ENCODE measurements around the gene RAB7A.

RAB7A gene

GRCh38 chr3:128784232-128784631 lies 58.2 kb downstream of the RAB7A start:
- no peak for TF ChIP-seq ZBTB7A (IDR thresholded peaks at IDR 0.05; ENCODE audit: low read depth)
- TF ChIP-seq RAD21 (IDR thresholded peaks at IDR 0.05; ENCODE audit: low read depth) = peak; percentile 41; the same call in 1 of the 2 replicates

DNA sequence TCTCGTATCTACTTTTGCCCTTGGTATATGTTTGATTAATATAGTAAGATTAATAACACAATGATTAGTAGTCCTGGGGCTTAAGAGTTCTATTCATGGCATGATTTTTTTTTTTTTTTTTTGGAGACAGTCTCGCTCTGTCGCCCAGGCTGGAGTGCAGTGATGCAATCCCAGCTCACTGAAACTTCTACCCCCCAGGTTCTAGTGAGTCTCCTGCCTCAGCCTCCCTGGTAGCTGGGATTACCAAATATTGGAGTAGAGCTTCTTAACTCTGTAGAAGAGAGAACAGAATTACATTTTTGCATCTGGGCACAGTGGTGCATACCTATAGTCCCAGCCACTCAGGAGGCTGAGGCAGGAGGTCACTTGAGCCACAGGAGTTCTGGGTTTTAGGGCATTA lies 58.9 kb downstream of the RAB7A start:
- TF ChIP-seq FOXM1 (IDR thresholded peaks at IDR 0.05; ENCODE audit: borderline replicate concordance, low read depth) (no peak), CEBPB (IDR thresholded peaks at IDR 0.05) (peak; percentile 78)

DNA sequence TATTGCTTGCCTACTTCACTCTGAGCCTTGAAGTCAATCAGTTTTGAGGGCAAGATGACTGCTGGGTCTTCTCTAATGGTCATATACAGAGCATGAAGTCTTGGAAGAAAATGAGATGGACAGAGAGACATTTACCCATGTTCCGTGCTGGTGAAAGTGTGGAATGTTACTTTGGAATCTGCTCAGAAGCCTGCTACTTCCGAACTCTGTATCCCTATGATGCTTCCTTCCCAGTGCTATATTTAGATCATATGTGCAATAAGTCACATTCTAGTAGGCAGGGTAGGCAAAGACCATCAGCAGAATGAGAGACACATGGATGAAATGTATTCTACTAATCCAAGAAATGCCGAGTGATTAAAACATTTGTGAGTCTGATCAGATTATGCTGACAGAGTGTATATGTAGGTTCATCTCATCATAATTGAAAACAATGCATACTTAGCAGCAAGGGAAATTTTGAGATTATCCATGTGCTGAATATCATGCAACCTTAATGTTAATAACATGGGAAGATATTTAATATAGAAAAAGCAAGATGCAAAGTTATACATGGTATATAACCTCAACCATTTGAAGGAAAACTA lies 60.5 kb downstream of the RAB7A start:
- TF ChIP-seq, protein P1, sequence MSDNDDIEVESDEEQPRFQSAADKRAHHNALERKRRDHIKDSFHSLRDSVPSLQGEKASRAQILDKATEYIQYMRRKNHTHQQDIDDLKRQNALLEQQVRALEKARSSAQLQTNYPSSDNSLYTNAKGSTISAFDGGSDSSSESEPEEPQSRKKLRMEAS (IDR thresholded peaks at IDR 0.05) = no peak
- TF ChIP-seq ZBTB7A (IDR thresholded peaks at IDR 0.05; ENCODE audit: low read depth) = no peak
- TF ChIP-seq TCF12 (IDR thresholded peaks at IDR 0.05; ENCODE audit: low read depth) = no peak
- TF ChIP-seq EGR1 (IDR thresholded peaks at IDR 0.05) = no peak
- TF ChIP-seq RAD21 (IDR thresholded peaks at IDR 0.05; ENCODE audit: low read depth) = no peak
- TF ChIP-seq TEAD4 (IDR thresholded peaks at IDR 0.05) = no peak
- TF ChIP-seq, protein P2, sequence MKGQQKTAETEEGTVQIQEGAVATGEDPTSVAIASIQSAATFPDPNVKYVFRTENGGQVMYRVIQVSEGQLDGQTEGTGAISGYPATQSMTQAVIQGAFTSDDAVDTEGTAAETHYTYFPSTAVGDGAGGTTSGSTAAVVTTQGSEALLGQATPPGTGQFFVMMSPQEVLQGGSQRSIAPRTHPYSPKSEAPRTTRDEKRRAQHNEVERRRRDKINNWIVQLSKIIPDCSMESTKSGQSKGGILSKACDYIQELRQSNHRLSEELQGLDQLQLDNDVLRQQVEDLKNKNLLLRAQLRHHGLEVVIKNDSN (IDR thresholded peaks at IDR 0.05) = no peak
- TF ChIP-seq FOXM1 (IDR thresholded peaks at IDR 0.05; ENCODE audit: borderline replicate concordance, low read depth) = no peak
- no peak for TF ChIP-seq EP300 (IDR thresholded peaks at IDR 0.05; ENCODE audit: borderline replicate concordance)
- TF ChIP-seq CEBPB (IDR thresholded peaks at IDR 0.05) = no peak
- no peak for TF ChIP-seq TAF1 (IDR thresholded peaks at IDR 0.05; ENCODE audit: low read depth)
- TF ChIP-seq NFIC (IDR thresholded peaks at IDR 0.05) = no peak

DNA sequence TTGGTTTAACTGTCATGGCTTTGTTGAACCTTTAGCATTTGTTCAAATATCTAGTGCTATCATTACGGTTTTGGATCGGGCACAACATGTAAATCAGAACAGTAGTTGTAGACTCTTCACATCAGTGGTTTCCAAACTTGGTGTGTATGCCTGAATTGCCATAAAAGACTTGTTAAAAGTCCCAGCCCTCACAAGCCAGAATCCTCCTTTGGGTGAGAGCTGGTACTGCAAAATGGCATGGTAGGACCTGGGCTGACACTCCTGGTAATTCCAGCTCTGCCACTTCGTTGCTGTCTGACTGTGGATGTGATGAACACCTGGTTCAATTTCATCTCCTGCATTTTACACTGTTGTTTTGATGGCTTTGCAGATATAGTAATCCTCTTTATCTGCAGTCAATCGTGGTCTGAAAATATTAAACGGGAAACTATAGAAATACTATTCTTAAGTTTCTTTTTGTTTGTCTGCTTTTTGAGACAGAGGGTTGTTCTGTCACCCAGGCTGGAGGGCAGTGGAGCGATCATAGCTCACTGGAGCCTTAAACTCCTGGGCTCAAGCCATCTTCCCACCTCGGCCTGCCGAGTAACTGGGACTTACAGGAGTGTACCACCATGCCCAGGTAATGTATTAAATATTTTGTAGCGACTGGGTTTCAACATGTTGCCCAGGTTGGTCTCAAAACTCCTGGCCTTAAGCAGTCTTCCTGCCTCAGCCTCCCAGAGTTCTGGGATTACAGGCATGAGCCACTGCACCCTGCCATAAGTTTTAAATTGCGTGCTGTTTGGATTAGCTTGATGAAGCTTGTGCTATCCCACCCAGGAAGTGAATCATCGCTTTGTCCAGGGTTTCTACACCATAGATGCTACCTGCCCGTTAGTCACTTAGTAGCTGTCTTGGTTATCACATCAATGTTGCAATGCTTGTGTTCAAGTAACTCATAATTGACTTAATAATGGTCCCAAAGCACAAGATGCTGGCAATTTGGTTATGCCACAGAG lies 61.6 kb downstream of the RAB7A start:
- TF ChIP-seq TCF12 (IDR thresholded peaks at IDR 0.05; ENCODE audit: low read depth) = no peak
- peak; percentile 9; the same call in 1 of the 2 replicates for TF ChIP-seq RAD21 (IDR thresholded peaks at IDR 0.05; ENCODE audit: low read depth)
- no peak for TF ChIP-seq YY1 (IDR thresholded peaks at IDR 0.05; ENCODE audit: low read depth)

DNA sequence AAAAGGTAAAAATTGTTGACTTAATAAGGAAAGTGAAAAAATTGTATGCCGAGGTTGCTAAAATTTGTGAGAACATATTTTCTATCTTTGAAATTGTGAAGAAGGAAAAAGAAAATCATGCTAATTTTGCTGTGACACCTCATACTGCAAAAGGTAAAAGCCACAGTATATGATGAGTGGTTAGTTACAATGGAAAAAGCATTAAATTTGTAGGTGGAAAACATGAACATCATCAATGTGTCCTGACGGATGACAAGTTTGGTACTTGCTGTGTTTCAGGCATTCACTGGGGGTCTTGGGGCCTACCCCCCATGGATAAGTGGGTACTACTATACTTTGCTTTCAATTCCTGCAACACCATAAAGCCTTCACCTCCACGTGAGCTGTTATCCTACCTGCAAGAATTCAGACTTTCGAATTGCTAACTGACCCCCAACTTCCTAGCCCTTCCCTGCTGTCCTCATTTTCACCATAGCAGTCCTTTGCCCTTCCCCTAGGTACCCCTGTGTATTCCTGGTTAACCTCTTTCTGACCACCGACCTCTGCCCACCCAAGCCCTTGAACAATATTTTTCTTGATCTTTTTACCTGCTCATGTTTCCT lies 62.4 kb downstream of the RAB7A start:
- TF ChIP-seq FOXM1 (IDR thresholded peaks at IDR 0.05; ENCODE audit: borderline replicate concordance, low read depth) (no peak), YY1 (IDR thresholded peaks at IDR 0.05; ENCODE audit: low read depth) (no peak), TEAD4 (IDR thresholded peaks at IDR 0.05) (no peak), RAD21 (IDR thresholded peaks at IDR 0.05; ENCODE audit: low read depth) (no peak), CREB1 (IDR thresholded peaks at IDR 0.05; ENCODE audit: low read depth) (no peak), CEBPB (IDR thresholded peaks at IDR 0.05) (no peak), EP300 (IDR thresholded peaks at IDR 0.05; ENCODE audit: borderline replicate concordance) (no peak), REST (IDR thresholded peaks at IDR 0.05; ENCODE audit: low read depth) (no peak), ZBTB7A (IDR thresholded peaks at IDR 0.05; ENCODE audit: low read depth) (no peak), NFIC (IDR thresholded peaks at IDR 0.05) (no peak), TAF1 (IDR thresholded peaks at IDR 0.05; ENCODE audit: low read depth) (no peak), EGR1 (IDR thresholded peaks at IDR 0.05) (no peak), TCF12 (IDR thresholded peaks at IDR 0.05; ENCODE audit: low read depth) (no peak)
- TF ChIP-seq, protein P1 (IDR thresholded peaks at IDR 0.05) = no peak
- TF ChIP-seq, protein P2 (IDR thresholded peaks at IDR 0.05) = no peak

DNA sequence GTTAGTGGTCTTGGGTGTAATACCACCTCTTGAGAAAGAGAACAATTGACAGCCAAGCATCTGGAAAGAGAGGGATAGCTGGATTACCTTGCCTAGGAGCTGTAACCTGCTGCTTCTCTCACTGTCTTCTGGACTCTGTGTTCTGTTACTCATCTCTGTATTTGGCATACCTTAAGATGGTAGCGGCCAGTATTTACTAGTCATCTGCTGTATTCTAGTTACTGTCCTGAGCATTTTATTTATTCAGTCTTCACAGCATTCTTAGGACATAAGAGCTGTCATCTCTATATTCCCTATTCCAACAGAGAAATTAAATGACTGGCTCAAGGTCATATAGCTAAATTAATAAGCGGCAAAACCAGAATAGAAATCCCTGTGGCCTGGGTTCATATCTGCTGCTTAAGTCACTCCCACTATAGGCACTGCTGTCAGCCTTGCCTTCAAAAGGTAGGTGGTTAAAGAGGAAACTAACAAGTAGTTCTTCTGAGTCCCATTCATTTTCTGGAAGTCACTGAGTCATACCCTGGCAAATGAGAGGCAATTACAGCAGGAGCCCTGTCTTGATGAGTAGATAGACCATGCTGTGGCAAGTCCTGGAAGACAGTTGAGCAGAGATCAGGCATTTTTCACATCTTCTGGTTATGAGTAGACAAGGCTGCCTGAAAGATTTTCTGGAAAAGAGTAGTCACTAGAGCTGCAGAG lies 68.2 kb downstream of the RAB7A start:
- TF ChIP-seq CREB1 (IDR thresholded peaks at IDR 0.05; ENCODE audit: low read depth) (no peak), REST (IDR thresholded peaks at IDR 0.05; ENCODE audit: low read depth) (no peak), TAF1 (IDR thresholded peaks at IDR 0.05; ENCODE audit: low read depth) (no peak), CEBPB (IDR thresholded peaks at IDR 0.05) (no peak), FOXM1 (IDR thresholded peaks at IDR 0.05; ENCODE audit: borderline replicate concordance, low read depth) (no peak), EGR1 (IDR thresholded peaks at IDR 0.05) (no peak), TCF12 (IDR thresholded peaks at IDR 0.05; ENCODE audit: low read depth) (no peak), TEAD4 (IDR thresholded peaks at IDR 0.05) (no peak), RAD21 (IDR thresholded peaks at IDR 0.05; ENCODE audit: low read depth) (no peak), EP300 (IDR thresholded peaks at IDR 0.05; ENCODE audit: borderline replicate concordance) (no peak), NFIC (IDR thresholded peaks at IDR 0.05) (no peak), YY1 (IDR thresholded peaks at IDR 0.05; ENCODE audit: low read depth) (no peak), ZBTB7A (IDR thresholded peaks at IDR 0.05; ENCODE audit: low read depth) (no peak)
- TF ChIP-seq, protein P1 (IDR thresholded peaks at IDR 0.05) = no peak
- TF ChIP-seq, protein P2 (IDR thresholded peaks at IDR 0.05) = no peak
